HepG2 (cell line): ENCODE results near the gene IMP3. TPM values are rescaled to one million over a fixed set of nuclear protein-coding genes. Genes with fewer than 3 reads are reported as not detected.
A peak's percentile ranks its signal among the peaks of the same experiment; 100 is the strongest.

Source experiments
- ASH2L ChIP-seq: fragments of 300-600, 200-600 bp; sonication (generic); IDR thresholded peaks from 2 replicates; pipeline ENCODE4 v1.7.0; 2017; ENCODE audit warnings: low read depth, mild to moderate bottlenecking, moderate library complexity, mixed read lengths, low read length; ENCODE audit not compliant: insufficient read length
- EP300 ChIP-seq, 3 experiments: sonication (generic) in 1 of 3; formaldehyde crosslinking in 1 of 3; IDR thresholded peaks; 2 replicates each; pipeline versions ENCODE4 v1.5.1 to v1.6.1; 2011 to 2020; ENCODE audit warnings: low read depth in 2 of 3, low read length in 2 of 3, borderline replicate concordance in 1 of 3, improper control_type of control experiment in 1 of 3, mild to moderate bottlenecking in 1 of 3, missing genetic modification reagents in 1 of 3, moderate library complexity in 1 of 3
- HNRNPK ChIP-seq: fragments of 200-400 bp; formaldehyde crosslinking; IDR thresholded peaks from 2 replicates; pipeline ENCODE4 v1.6.1; 2018; ENCODE audit warnings: low read length, low read depth, moderate library complexity, mild to moderate bottlenecking; ENCODE audit not compliant: poor library complexity, severe bottlenecking
- KLF11 ChIP-seq: IDR thresholded peaks from 2 replicates; pipeline ENCODE4 v1.6.1; 2016; ENCODE audit warnings: missing compliant biosample characterization
- RCOR2 ChIP-seq: IDR thresholded peaks from 2 replicates; pipeline ENCODE4 v1.6.1; 2016; ENCODE audit warnings: missing biosample characterization, missing genetic modification reagents
- SMC3 ChIP-seq: IDR thresholded peaks from 2 replicates; pipeline ENCODE4 v1.6.1; 2011; ENCODE audit warnings: low read length, improper control_type of control experiment
- SOX13 ChIP-seq, 3 experiments: fragments of 450-650 bp in 1 of 3; sonication (generic) in 1 of 3; formaldehyde crosslinking in 1 of 3; IDR thresholded peaks in 2 of 3; conservative IDR thresholded peaks in 1 of 3; 2 replicates each; pipeline versions ENCODE4 v1.5.0 to v1.6.1; 2016 to 2020; ENCODE audit warnings: antibody characterized with exemption in 1 of 3, mild to moderate bottlenecking in 1 of 3, missing compliant biosample characterization in 1 of 3, missing genetic modification reagents in 1 of 3, moderate library complexity in 1 of 3
- SOX5 ChIP-seq: IDR thresholded peaks from 2 replicates; pipeline ENCODE4 v1.6.1; 2016; ENCODE audit warnings: borderline replicate concordance
- THAP11 ChIP-seq: IDR thresholded peaks from 2 replicates; pipeline ENCODE4 v1.6.1; 2016; ENCODE audit warnings: missing biosample characterization, missing genetic modification reagents
- TIGD3 ChIP-seq: sonication (generic); formaldehyde crosslinking; IDR thresholded peaks from 2 replicates; pipeline ENCODE4 v1.5.1; 2020; ENCODE audit warnings: mild to moderate bottlenecking, missing genetic modification reagents, borderline replicate concordance
- ZBTB20 ChIP-seq: sonication (generic); formaldehyde crosslinking; IDR thresholded peaks from 2 replicates; pipeline ENCODE4 v1.8.1; 2023; ENCODE audit warnings: missing genetic modification reagents, low read depth, mild to moderate bottlenecking, borderline replicate concordance
- ZFP1 ChIP-seq: IDR thresholded peaks from 2 replicates; pipeline ENCODE4 v1.6.1; 2016
- ZNF3 ChIP-seq: IDR thresholded peaks from 2 replicates; pipeline ENCODE4 v1.7.0; 2017; ENCODE audit warnings: inconsistent platforms
- ZNF501 ChIP-seq: sonication (generic); formaldehyde crosslinking; IDR thresholded peaks from 2 replicates; pipeline ENCODE4 v1.5.1; 2020; ENCODE audit warnings: mild to moderate bottlenecking, moderate library complexity, missing genetic modification reagents
- ZNF652 ChIP-seq: IDR thresholded peaks from 2 replicates; pipeline ENCODE4 v1.6.1; 2016; ENCODE audit warnings: low read depth, borderline replicate concordance
- polyA plus RNA-seq, 8 experiments: library from polyadenylated mRNA; depleted of rRNA in 3 of 8; stranded (reverse) in 7 of 8; unstranded in 1 of 8; fragments of >200 nt; fragmentation: Illumina TruSeq in 4 of 8; extraction: Trizol in 4 of 8; gene quantifications; 2 replicates each; pipeline versions ENCODE4 v1.2.1 to v1.2.3, GENCODE V29; 2011 to 2016; ENCODE audit warnings: low read depth in 4 of 8, missing spikeins in 1 of 8, mixed read lengths in 1 of 8; ENCODE audit not compliant: insufficient read depth in 1 of 8
- total RNA-seq, 5 experiments: library from RNA; depleted of rRNA; stranded (reverse); fragments of >200 nt; fragmentation: Illumina TruSeq; extraction: Trizol; gene quantifications; 2 replicates each; pipeline ENCODE4 v1.2.3, GENCODE V29; 2016; ENCODE audit warnings: low read depth in 1 of 5
- TF ChIP-seq, protein P1 (sequence below): sonication (generic); formaldehyde crosslinking; IDR thresholded peaks from 2 replicates; pipeline ENCODE4 v1.8.0; 2022; ENCODE audit warnings: low read depth, missing genetic modification reagents
- TF ChIP-seq, protein P2 (sequence below): sonication (generic); formaldehyde crosslinking; conservative IDR thresholded peaks from 2 replicates; pipeline ENCODE4 v1.8.1; 2023; ENCODE audit warnings: missing genetic modification reagents

The IMP3 gene
- total and polyA plus RNA-seq, 2 of the 13 experiments (the other 11 are each of a cell fraction or from before 2014, with no cell fraction given) = 38.3 to 143 TPM

- TF ChIP-seq TIGD3 (CRISPR knock-in tag) (no peak), EP300 (IDR thresholded peaks at IDR 0.05; ENCODE audit: low read depth in 2 of 2, low read length in 2 of 2) (no peak), EP300 (CRISPR knock-in tag; IDR thresholded peaks at IDR 0.05; ENCODE audit: borderline replicate concordance) (no peak), ASH2L (peak; percentile 10), ZFP1 (CRISPR knock-in tag) (peak; percentile 7; the same call in 1 of the 2 replicates), KLF11 (CRISPR knock-in tag) (0 out of 2 replicates have a peak, but pooled peaks have one; percentile 27), RCOR2 (CRISPR knock-in tag) (peak; percentile 47; the same call in 1 of the 2 replicates), ZNF652 (CRISPR knock-in tag) (peak; percentile 62), ZBTB20 (CRISPR knock-in tag) (0 out of 2 replicates have a peak, but pooled peaks have one; percentile 12), THAP11 (CRISPR knock-in tag) (0 out of 2 replicates have a peak, but pooled peaks have one; percentile 6), HNRNPK (no peak), SOX5 (CRISPR knock-in tag) (peak; percentile 74), SMC3 (0 out of 2 replicates have a peak, but pooled peaks have one; percentile 5), ZNF501 (peak; percentile 65; the same call in 1 of the 2 replicates), ZNF3 (0 out of 2 replicates have a peak, but pooled peaks have one; percentile 18), SOX13 (IDR thresholded peaks at IDR 0.05) (0 out of 2 replicates have a peak, but pooled peaks have one; percentile 9), SOX13 (CRISPR knock-in tag; conservative IDR thresholded peaks at IDR 0.05 in 1 of 2, IDR thresholded peaks at IDR 0.05 in 1 of 2) (peak in 1 of 2 experiments; percentile 74; a peak in 2 of 4 replicates)
- TF ChIP-seq, protein P1, sequence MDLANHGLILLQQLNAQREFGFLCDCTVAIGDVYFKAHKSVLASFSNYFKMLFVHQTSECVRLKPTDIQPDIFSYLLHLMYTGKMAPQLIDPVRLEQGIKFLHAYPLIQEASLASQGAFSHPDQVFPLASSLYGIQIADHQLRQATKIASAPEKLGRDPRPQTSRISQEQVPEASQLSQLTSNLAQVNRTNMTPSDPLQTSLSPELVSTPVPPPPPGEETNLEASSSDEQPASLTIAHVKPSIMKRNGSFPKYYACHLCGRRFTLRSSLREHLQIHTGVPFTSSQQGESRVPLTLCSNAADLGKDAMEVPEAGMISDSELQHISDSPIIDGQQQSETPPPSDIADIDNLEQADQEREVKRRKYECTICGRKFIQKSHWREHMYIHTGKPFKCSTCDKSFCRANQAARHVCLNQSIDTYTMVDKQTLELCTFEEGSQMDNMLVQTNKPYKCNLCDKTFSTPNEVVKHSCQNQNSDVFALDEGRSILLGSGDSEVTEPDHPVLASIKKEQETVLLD (CRISPR knock-in tag) = 0 out of 2 replicates have a peak, but pooled peaks have one; percentile 33
- TF ChIP-seq, protein P2, sequence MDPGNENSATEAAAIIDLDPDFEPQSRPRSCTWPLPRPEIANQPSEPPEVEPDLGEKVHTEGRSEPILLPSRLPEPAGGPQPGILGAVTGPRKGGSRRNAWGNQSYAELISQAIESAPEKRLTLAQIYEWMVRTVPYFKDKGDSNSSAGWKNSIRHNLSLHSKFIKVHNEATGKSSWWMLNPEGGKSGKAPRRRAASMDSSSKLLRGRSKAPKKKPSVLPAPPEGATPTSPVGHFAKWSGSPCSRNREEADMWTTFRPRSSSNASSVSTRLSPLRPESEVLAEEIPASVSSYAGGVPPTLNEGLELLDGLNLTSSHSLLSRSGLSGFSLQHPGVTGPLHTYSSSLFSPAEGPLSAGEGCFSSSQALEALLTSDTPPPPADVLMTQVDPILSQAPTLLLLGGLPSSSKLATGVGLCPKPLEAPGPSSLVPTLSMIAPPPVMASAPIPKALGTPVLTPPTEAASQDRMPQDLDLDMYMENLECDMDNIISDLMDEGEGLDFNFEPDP (CRISPR knock-in tag) = 0 out of 2 replicates have a peak, but pooled peaks have one; percentile 34
Measured at GRCh38 chr15:75640483-75641178, 607 bp upstream of the IMP3 start (continued).
